HepG2 (cell line): ENCODE results near the gene JPH4. TPM values are rescaled to one million over a fixed set of nuclear protein-coding genes. Genes with fewer than 3 reads are reported as not detected.

Experiments
- CCDC6 ChIP-seq: sonication (generic); formaldehyde crosslinking; IDR thresholded peaks from 2 replicates; pipeline ENCODE4 v1.8.1; 2022; ENCODE audit warnings: mild to moderate bottlenecking, missing genetic modification reagents, moderate library complexity
- CEBPB ChIP-seq: IDR thresholded peaks from 2 replicates; pipeline ENCODE4 v1.6.1; 2011; ENCODE audit warnings: low read depth, low read length, improper control_type of control experiment, borderline replicate concordance
- CREM ChIP-seq, 2 experiments: sonication (generic) in 1 of 2; formaldehyde crosslinking in 1 of 2; IDR thresholded peaks; 2 replicates each; pipeline versions ENCODE4 v1.4.0 to v1.6.1; 2016 to 2020; ENCODE audit warnings: antibody characterized with exemption in 1 of 2, mild to moderate bottlenecking in 1 of 2, missing genetic modification reagents in 1 of 2
- EZH2 ChIP-seq: conservative IDR thresholded peaks from 2 replicates; pipeline ENCODE4 v1.6.1; 2012; ENCODE audit warnings: mild to moderate bottlenecking, low read depth, low read length, moderate library complexity
- GTF2F1 ChIP-seq: fragments of 150-350 bp; IDR thresholded peaks from 2 replicates; pipeline ENCODE4 v1.6.1; 2014; ENCODE audit warnings: low read length
- HNF4A ChIP-seq: sonication (generic); formaldehyde crosslinking; IDR thresholded peaks from 2 replicates; pipeline ENCODE4 v1.4.0; 2020; ENCODE audit warnings: missing genetic modification reagents
- MBD4 ChIP-seq: IDR thresholded peaks from 2 replicates; pipeline ENCODE4 v1.6.1; 2012; ENCODE audit warnings: low read length, inconsistent platforms, borderline replicate concordance
- MED13 ChIP-seq: sonication (generic); formaldehyde crosslinking; IDR thresholded peaks from 2 replicates; pipeline ENCODE4 v1.5.0; 2020; ENCODE audit warnings: missing genetic modification reagents
- PBX3 ChIP-seq: sonication (generic); formaldehyde crosslinking; IDR thresholded peaks from 2 replicates; pipeline ENCODE4 v1.8.1; 2023; ENCODE audit warnings: missing genetic modification reagents, inconsistent platforms, borderline replicate concordance
- SALL2 ChIP-seq: sonication (generic); formaldehyde crosslinking; IDR thresholded peaks from 2 replicates; pipeline ENCODE4 v1.8.1; 2023; ENCODE audit warnings: mild to moderate bottlenecking, missing genetic modification reagents, inconsistent platforms
- SP2 ChIP-seq: sonication (generic); formaldehyde crosslinking; IDR thresholded peaks from 2 replicates; pipeline ENCODE4 v1.5.1; 2020; ENCODE audit warnings: mild to moderate bottlenecking, missing genetic modification reagents
- TARDBP ChIP-seq: sonication (generic); formaldehyde crosslinking; IDR thresholded peaks from 2 replicates; pipeline ENCODE4 v1.8.0; 2022; ENCODE audit warnings: mild to moderate bottlenecking, missing genetic modification reagents
- UBTF ChIP-seq: sonication (generic); formaldehyde crosslinking; IDR thresholded peaks from 2 replicates; pipeline ENCODE4 v1.4.0; 2020; ENCODE audit warnings: mild to moderate bottlenecking, missing genetic modification reagents
- ZNF136 ChIP-seq: sonication (generic); formaldehyde crosslinking; IDR thresholded peaks from 2 replicates; pipeline ENCODE4 v1.8.1; 2022; ENCODE audit warnings: low read depth, mild to moderate bottlenecking, moderate library complexity, missing genetic modification reagents
- ZNF20 ChIP-seq: sonication (generic); formaldehyde crosslinking; IDR thresholded peaks from 2 replicates; pipeline ENCODE4 v1.4.0; 2020; ENCODE audit warnings: mild to moderate bottlenecking, moderate library complexity, missing genetic modification reagents
- ZNF232 ChIP-seq: sonication (generic); formaldehyde crosslinking; IDR thresholded peaks from 2 replicates; pipeline ENCODE4 v1.4.0; 2020; ENCODE audit warnings: missing genetic modification reagents, borderline replicate concordance
- ZNF260 ChIP-seq: sonication (generic); formaldehyde crosslinking; IDR thresholded peaks from 2 replicates; pipeline ENCODE4 v1.4.0; 2020; ENCODE audit warnings: missing genetic modification reagents, low read depth, mild to moderate bottlenecking, borderline replicate concordance
- ZNF296 ChIP-seq: sonication (generic); formaldehyde crosslinking; conservative IDR thresholded peaks from 2 replicates; pipeline ENCODE4 v1.5.0; 2020; ENCODE audit warnings: mild to moderate bottlenecking, missing genetic modification reagents
- ZNF317 ChIP-seq: sonication (generic); formaldehyde crosslinking; IDR thresholded peaks from 2 replicates; pipeline ENCODE4 v1.5.0; 2020; ENCODE audit warnings: mild to moderate bottlenecking, missing genetic modification reagents
- ZNF335 ChIP-seq: sonication (generic); formaldehyde crosslinking; IDR thresholded peaks from 2 replicates; pipeline ENCODE4 v1.4.0; 2020; ENCODE audit warnings: missing genetic modification reagents
- ZNF557 ChIP-seq: sonication (generic); formaldehyde crosslinking; IDR thresholded peaks from 2 replicates; pipeline ENCODE4 v1.4.0; 2020; ENCODE audit warnings: missing genetic modification reagents
- ZNF644 ChIP-seq: IDR thresholded peaks from 2 replicates; pipeline ENCODE4 v1.6.1; 2016; ENCODE audit warnings: low read depth
- ZNF672 ChIP-seq: sonication (generic); formaldehyde crosslinking; IDR thresholded peaks from 2 replicates; pipeline ENCODE4 v1.8.1; 2022; ENCODE audit warnings: missing genetic modification reagents
- polyA plus RNA-seq, 8 experiments: library from polyadenylated mRNA; depleted of rRNA in 3 of 8; stranded (reverse) in 7 of 8; unstranded in 1 of 8; fragments of >200 nt; fragmentation: Illumina TruSeq in 4 of 8; extraction: Trizol in 4 of 8; gene quantifications; 2 replicates each; pipeline versions ENCODE4 v1.2.1 to v1.2.3, GENCODE V29; 2011 to 2016; ENCODE audit warnings: low read depth in 4 of 8, missing spikeins in 1 of 8, mixed read lengths in 1 of 8; ENCODE audit not compliant: insufficient read depth in 1 of 8
- total RNA-seq, 5 experiments: library from RNA; depleted of rRNA; stranded (reverse); fragments of >200 nt; fragmentation: Illumina TruSeq; extraction: Trizol; gene quantifications; 2 replicates each; pipeline ENCODE4 v1.2.3, GENCODE V29; 2016; ENCODE audit warnings: low read depth in 1 of 5
- TF ChIP-seq, protein P1 (sequence below): sonication (generic); formaldehyde crosslinking; IDR thresholded peaks from 2 replicates; pipeline ENCODE4 v1.5.0; 2020; ENCODE audit warnings: mild to moderate bottlenecking, missing genetic modification reagents

JPH4 gene
- total and polyA plus RNA-seq, 2 of the 13 experiments (the other 11 are each of a cell fraction or from before 2014, with no cell fraction given), result 0.08 to 0.22 TPM

- TF ChIP-seq PBX3 (CRISPR knock-in tag), result no peak
- TF ChIP-seq ZNF232, result peak; percentile 87; the same call in 1 of the 2 replicates
- TF ChIP-seq ZNF20 (CRISPR knock-in tag), result no peak
- TF ChIP-seq CCDC6 (CRISPR knock-in tag), result no peak
- TF ChIP-seq ZNF644 (CRISPR knock-in tag), result 0 out of 2 replicates have a peak, but pooled peaks have one; percentile 3
- TF ChIP-seq HNF4A (CRISPR knock-in tag), result 0 out of 2 replicates have a peak, but pooled peaks have one; percentile 5
- TF ChIP-seq, protein P1, sequence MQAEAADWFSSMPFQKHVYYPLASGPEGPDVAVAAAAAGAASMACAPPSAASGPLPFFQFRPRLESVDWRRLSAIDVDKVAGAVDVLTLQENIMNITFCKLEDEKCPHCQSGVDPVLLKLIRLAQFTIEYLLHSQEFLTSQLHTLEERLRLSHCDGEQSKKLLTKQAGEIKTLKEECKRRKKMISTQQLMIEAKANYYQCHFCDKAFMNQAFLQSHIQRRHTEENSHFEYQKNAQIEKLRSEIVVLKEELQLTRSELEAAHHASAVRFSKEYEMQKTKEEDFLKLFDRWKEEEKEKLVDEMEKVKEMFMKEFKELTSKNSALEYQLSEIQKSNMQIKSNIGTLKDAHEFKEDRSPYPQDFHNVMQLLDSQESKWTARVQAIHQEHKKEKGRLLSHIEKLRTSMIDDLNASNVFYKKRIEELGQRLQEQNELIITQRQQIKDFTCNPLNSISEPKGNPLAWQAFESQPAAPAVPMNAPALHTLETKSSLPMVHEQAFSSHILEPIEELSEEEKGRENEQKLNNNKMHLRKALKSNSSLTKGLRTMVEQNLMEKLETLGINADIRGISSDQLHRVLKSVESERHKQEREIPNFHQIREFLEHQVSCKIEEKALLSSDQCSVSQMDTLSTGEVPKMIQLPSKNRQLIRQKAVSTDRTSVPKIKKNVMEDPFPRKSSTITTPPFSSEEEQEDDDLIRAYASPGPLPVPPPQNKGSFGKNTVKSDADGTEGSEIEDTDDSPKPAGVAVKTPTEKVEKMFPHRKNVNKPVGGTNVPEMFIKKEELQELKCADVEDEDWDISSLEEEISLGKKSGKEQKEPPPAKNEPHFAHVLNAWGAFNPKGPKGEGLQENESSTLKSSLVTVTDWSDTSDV (CRISPR knock-in tag), result peak; percentile 90
- TF ChIP-seq SP2 (CRISPR knock-in tag), result no peak
- peak; percentile 53; the same call in 1 of the 2 replicates for TF ChIP-seq MED13 (CRISPR knock-in tag)
- no peak for TF ChIP-seq MBD4
- peak; percentile 67 for TF ChIP-seq UBTF
- no peak for TF ChIP-seq CEBPB
- TF ChIP-seq EZH2, result no peak
- TF ChIP-seq ZNF296 (CRISPR knock-in tag), result peak; percentile 54; the same call in 1 of the 2 replicates
- TF ChIP-seq ZNF317 (CRISPR knock-in tag), result no peak
- TF ChIP-seq ZNF557 (CRISPR knock-in tag), result peak; percentile 83; the same call in 1 of the 2 replicates
- peak; percentile 80; the same call in 1 of the 2 replicates for TF ChIP-seq ZNF136 (CRISPR knock-in tag)
- no peak for TF ChIP-seq GTF2F1
- peak; percentile 85 for TF ChIP-seq SALL2
- peak; percentile 94 for TF ChIP-seq ZNF335 (CRISPR knock-in tag)
- TF ChIP-seq TARDBP, result peak; percentile 84
- TF ChIP-seq CREM (IDR thresholded peaks at IDR 0.05), result peak; percentile 54; the same call in 1 of the 2 replicates
- TF ChIP-seq CREM (CRISPR knock-in tag; IDR thresholded peaks at IDR 0.05), result no peak; the same call in 1 of the 2 replicates
- no peak for TF ChIP-seq ZNF260
- TF ChIP-seq ZNF672 (CRISPR knock-in tag), result no peak
Observed at GRCh38 chr14:23551266-23552028, 27.1 kb downstream of the JPH4 start, which contains the start of gene ZFHX2 (continued).
